SK-N-SH (cell line): ENCODE measurements around the gene BGN. TPM values are rescaled to one million over a fixed set of nuclear protein-coding genes. Genes with fewer than 3 reads are reported as not detected.
A peak's percentile ranks its signal among the peaks of the same experiment; 100 is the strongest.

ENCODE experiments used
- CTCF ChIA-PET: fragments of 300-600, 350-600 bp; formaldehyde crosslinking; extraction: SDS; loops from one replicate; lab custom pipeline; 2021; lab: Yijun Ruan, JAX
- POLR2A ChIA-PET: fragments of 350-600 bp; sonication (Branson Sonifier 250); formaldehyde crosslinking; extraction: SDS; loops from one replicate; lab custom pipeline; 2020; ENCODE audit warnings: antibody characterized with exemption, inconsistent platforms; lab: Yijun Ruan, JAX
- DNase-seq: peaks from one replicate; pipeline ENCODE4 v3.0.0; 2012
- H2AFZ ChIP-seq: fragments of 200-600 bp; sonication (generic); 2 replicates; pipeline ENCODE4 v1.8.1; 2016; ENCODE audit warnings: antibody characterized with exemption, mild to moderate bottlenecking, low read depth
- H3F3A ChIP-seq: fragments of 200-600 bp; sonication (generic); replicated peaks from 2 replicates; pipeline ENCODE3; 2016; ENCODE audit warnings: antibody characterized with exemption, mild to moderate bottlenecking; ENCODE audit not compliant: insufficient read depth
- H3K27ac ChIP-seq, 2 experiments: fragments of 200-500 bp in 1 of 2; fragments of 200-600 bp in 1 of 2; sonication (Bioruptor generic) in 1 of 2; sonication (generic), shearing (Covaris generic) in 1 of 2; 2 replicates each; pipeline versions ENCODE4 v1.5.1 to v1.6.1; 2014 to 2016; ENCODE audit warnings: low read depth in 2 of 2, inconsistent platforms in 1 of 2, low read length in 1 of 2, mild to moderate bottlenecking in 1 of 2, mixed read lengths in 1 of 2
- H3K27me3 ChIP-seq: fragments of 200-600 bp; sonication (generic), shearing (Covaris generic); 2 replicates; pipeline ENCODE4 v1.6.1; 2016; ENCODE audit warnings: mixed run types; ENCODE audit not compliant: insufficient read depth
- H3K36me3 ChIP-seq, 2 experiments: fragments of 200-500 bp in 1 of 2; fragments of 200-600 bp in 1 of 2; sonication (Bioruptor generic) in 1 of 2; sonication (generic) in 1 of 2; replicated peaks in 1 of 2; 2 replicates each; pipeline versions ENCODE3 to v1.5.1; 2014 to 2016; ENCODE audit warnings: low read length in 1 of 2, mild to moderate bottlenecking in 1 of 2; ENCODE audit not compliant: insufficient read depth in 2 of 2, control insufficient read depth in 1 of 2
- H3K4me1 ChIP-seq, 2 experiments: fragments of 200-500 bp in 1 of 2; fragments of 200-600 bp in 1 of 2; sonication (Bioruptor generic) in 1 of 2; sonication (generic), shearing (Covaris generic) in 1 of 2; 2 replicates each; pipeline versions ENCODE4 v1.5.1 to v1.6.1; 2014 to 2016; ENCODE audit warnings: low read depth in 1 of 2, low read length in 1 of 2, mixed run types in 1 of 2; ENCODE audit not compliant: insufficient read depth in 2 of 2, control insufficient read depth in 1 of 2
- H3K4me2 ChIP-seq: fragments of 200-600 bp; sonication (generic), shearing (Covaris generic); 2 replicates; pipeline ENCODE4 v1.6.1; 2017; ENCODE audit warnings: mixed run types
- H3K4me3 ChIP-seq, 2 experiments: fragments of 200-500 bp in 1 of 2; fragments of 200-600 bp in 1 of 2; sonication (Bioruptor generic) in 1 of 2; sonication (generic), shearing (Covaris generic) in 1 of 2; 2 replicates each; pipeline versions ENCODE4 v1.5.1 to v1.8.1; 2014 to 2016; ENCODE audit warnings: low read depth in 2 of 2, inconsistent platforms in 1 of 2, low read length in 1 of 2, mild to moderate bottlenecking in 1 of 2, mixed read lengths in 1 of 2, moderate library complexity in 1 of 2
- H3K79me2 ChIP-seq: fragments of 200-600 bp; sonication (generic); 2 replicates; pipeline ENCODE4 v1.8.1; 2017; ENCODE audit warnings: mild to moderate bottlenecking; ENCODE audit not compliant: insufficient read depth
- H3K9ac ChIP-seq: fragments of 200-600 bp; sonication (generic); 2 replicates; pipeline ENCODE4 v1.6.1; 2017; ENCODE audit warnings: mixed run types
- H3K9me2 ChIP-seq: fragments of 200-600 bp; sonication (generic); 2 replicates; pipeline ENCODE4 v1.6.1; 2017; ENCODE audit warnings: mixed run types
- H3K9me3 ChIP-seq: fragments of 200-600 bp; sonication (generic); 2 replicates; pipeline ENCODE4 v1.6.1; 2017; ENCODE audit warnings: mixed run types, mild to moderate bottlenecking, moderate library complexity
- H4K20me1 ChIP-seq: fragments of 200-600 bp; sonication (generic); 2 replicates; pipeline ENCODE4 v1.6.1; 2017; ENCODE audit warnings: mild to moderate bottlenecking, mixed run types; ENCODE audit not compliant: insufficient read depth
- CTCF ChIP-seq: fragments of 200-600 bp; sonication (generic); IDR thresholded peaks from 2 replicates; pipeline ENCODE4 v1.6.1; 2017; ENCODE audit warnings: antibody characterized with exemption, mild to moderate bottlenecking, moderate library complexity
- FOSL2 ChIP-seq: IDR thresholded peaks from 2 replicates; pipeline ENCODE4 v1.4.0; 2012; ENCODE audit warnings: low read depth, mild to moderate bottlenecking, moderate library complexity, borderline replicate concordance
- FOXM1 ChIP-seq: IDR thresholded peaks from 2 replicates; pipeline ENCODE4 v1.4.0; 2012; ENCODE audit warnings: low read depth, mild to moderate bottlenecking
- GATA2 ChIP-seq: sonication (generic); formaldehyde crosslinking; IDR thresholded peaks from 2 replicates; pipeline ENCODE4 v1.5.0; 2020; ENCODE audit warnings: mild to moderate bottlenecking, missing genetic modification reagents
- MEF2A ChIP-seq: IDR thresholded peaks from 2 replicates; pipeline ENCODE4 v1.4.0; 2012; ENCODE audit warnings: low read depth, borderline replicate concordance
- MXI1 ChIP-seq: IDR thresholded peaks from 2 replicates; pipeline ENCODE4 v1.6.1; 2012; ENCODE audit warnings: mild to moderate bottlenecking, low read depth, low read length, improper control_type of control experiment
- RAD21 ChIP-seq: IDR thresholded peaks from 2 replicates; pipeline ENCODE4 v1.6.1; 2012; ENCODE audit warnings: mild to moderate bottlenecking, low read length
- RCOR1 ChIP-seq: fragments of 150-350 bp; IDR thresholded peaks from 2 replicates; pipeline ENCODE4 v1.6.1; 2017; ENCODE audit warnings: antibody characterized with exemption, low read length
- SIN3A ChIP-seq: IDR thresholded peaks from 2 replicates; pipeline ENCODE4 v1.6.1; 2012; ENCODE audit warnings: low read depth, mild to moderate bottlenecking, low read length, moderate library complexity, borderline replicate concordance
- SMC3 ChIP-seq: IDR thresholded peaks from 2 replicates; pipeline ENCODE4 v1.6.1; 2012; ENCODE audit warnings: low read depth, low read length, improper control_type of control experiment
- TCF12 ChIP-seq: IDR thresholded peaks from 2 replicates; pipeline ENCODE4 v1.4.0; 2012
- WGBS: methylation state at CpG from one replicate; pipeline ENCODE4 v1.1.6; 2017; ENCODE audit warnings: low lambda C conversion rate; 5-methylcytosine and 5-hydroxymethylcytosine counted together
- polyA plus RNA-seq, 3 experiments: library from polyadenylated mRNA; depleted of rRNA; stranded (reverse); fragments of >200 nt; gene quantifications; 2 replicates each; pipeline ENCODE4 v1.2.3, GENCODE V29; 2012
- TF ChIP-seq, protein P1 (sequence below): IDR thresholded peaks from 2 replicates; pipeline ENCODE4; 2012
- TF ChIP-seq, protein P2 (sequence below): fragments of 150-350 bp; IDR thresholded peaks from 2 replicates; pipeline ENCODE4 v1.6.1; 2016; ENCODE audit warnings: mild to moderate bottlenecking, low read depth, low read length

The BGN gene
- polyA plus RNA-seq, 1 of the 3 experiments (the other 2 are of a cell fraction), result 28.9 TPM

- CTCF ChIA-PET, result interaction anchor here (0.6 to 7.9 kb wide), 36 partner anchors 9 to 522 kb away, joined by 3 to 92 read pairs (median 5); no protein-coding TSS in a partner anchor
- Histone ChIP-seq H3K9me2 (no peaks in the 10 kb centered on the region), H3K36me3 (no peaks in the 10 kb centered on the region), H3K79me2 (no peaks in the 10 kb centered on the region), H3K4me1 (no peaks in the 10 kb centered on the region), H3K27me3 (peaks cover 74% of the 10 kb centered on the region), H2AFZ (no peak overlapping the region), H3F3A (no peaks in the 10 kb centered on the region), H3K4me3 (no peak overlapping the region), H4K20me1 (no peaks in the 10 kb centered on the region), H3K9me3 (no peaks in the 10 kb centered on the region), H3K27ac (no peak overlapping the region), H3K9ac (no peak overlapping the region), H3K4me2 (no peak overlapping the region)
- peak; percentile 85 for DNase-seq
- POLR2A ChIA-PET, result interaction anchor here (0.6 to 1.3 kb wide), 3 partner anchors 38 to 130 kb away, joined by 3 read pairs; no protein-coding TSS in a partner anchor
- 26% methylated on average over 12 of the region's 17 CpGs for WGBS
- TF ChIP-seq FOSL2 (no peak), SMC3 (peak; percentile 79), RAD21 (peak; percentile 80), SIN3A (no peak), CTCF (peak; percentile 77), MEF2A (no peak), TCF12 (no peak)
- TF ChIP-seq, protein P1, sequence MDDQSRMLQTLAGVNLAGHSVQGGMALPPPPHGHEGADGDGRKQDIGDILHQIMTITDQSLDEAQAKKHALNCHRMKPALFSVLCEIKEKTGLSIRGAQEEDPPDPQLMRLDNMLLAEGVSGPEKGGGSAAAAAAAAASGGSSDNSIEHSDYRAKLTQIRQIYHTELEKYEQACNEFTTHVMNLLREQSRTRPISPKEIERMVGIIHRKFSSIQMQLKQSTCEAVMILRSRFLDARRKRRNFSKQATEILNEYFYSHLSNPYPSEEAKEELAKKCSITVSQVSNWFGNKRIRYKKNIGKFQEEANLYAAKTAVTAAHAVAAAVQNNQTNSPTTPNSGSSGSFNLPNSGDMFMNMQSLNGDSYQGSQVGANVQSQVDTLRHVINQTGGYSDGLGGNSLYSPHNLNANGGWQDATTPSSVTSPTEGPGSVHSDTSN, result no peak
Measured at GRCh38 chrX:153554519-153555167, 59.9 kb downstream of the BGN start.

DNA sequence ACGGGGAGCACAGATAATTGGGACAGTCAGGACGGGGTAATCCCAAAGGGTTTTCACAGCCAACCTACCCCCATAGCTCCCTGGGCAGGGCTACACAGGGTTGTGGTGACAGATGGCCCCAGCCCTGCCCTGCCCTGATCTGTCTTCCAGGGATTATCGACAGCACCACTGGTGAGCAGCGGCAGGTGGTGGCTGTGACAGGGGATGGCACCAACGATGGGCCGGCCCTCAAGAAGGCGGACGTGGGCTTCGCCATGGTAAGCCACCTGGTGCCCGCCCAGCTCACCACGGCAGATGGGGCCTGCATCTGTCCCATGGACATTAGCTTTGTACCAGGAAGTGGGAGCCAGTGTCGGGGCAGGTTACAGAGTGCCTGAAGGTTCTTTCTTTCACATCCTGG is 62.0 kb downstream of the BGN start:
- Histone ChIP-seq H3K27me3 (peaks cover 90% of the 10 kb centered on the region), H3K9me3 (no peaks in the 10 kb centered on the region), H3F3A (no peaks in the 10 kb centered on the region), H4K20me1 (no peaks in the 10 kb centered on the region), H3K4me3 (no peak overlapping the region), H3K9ac (no peak overlapping the region), H3K36me3 (no peaks in the 10 kb centered on the region), H3K9me2 (no peaks in the 10 kb centered on the region), H3K79me2 (no peaks in the 10 kb centered on the region), H3K4me1 (no peaks in the 10 kb centered on the region), H3K4me2 (no peak overlapping the region), H3K27ac (no peak overlapping the region), H2AFZ (no peak overlapping the region)
- POLR2A ChIA-PET, result no interaction called here
- no peak for DNase-seq
- no peak for TF ChIP-seq GATA2 (CRISPR knock-in tag)
- no peak for TF ChIP-seq FOSL2
- TF ChIP-seq SMC3, result no peak
- TF ChIP-seq FOXM1, result no peak
- TF ChIP-seq, protein P2, sequence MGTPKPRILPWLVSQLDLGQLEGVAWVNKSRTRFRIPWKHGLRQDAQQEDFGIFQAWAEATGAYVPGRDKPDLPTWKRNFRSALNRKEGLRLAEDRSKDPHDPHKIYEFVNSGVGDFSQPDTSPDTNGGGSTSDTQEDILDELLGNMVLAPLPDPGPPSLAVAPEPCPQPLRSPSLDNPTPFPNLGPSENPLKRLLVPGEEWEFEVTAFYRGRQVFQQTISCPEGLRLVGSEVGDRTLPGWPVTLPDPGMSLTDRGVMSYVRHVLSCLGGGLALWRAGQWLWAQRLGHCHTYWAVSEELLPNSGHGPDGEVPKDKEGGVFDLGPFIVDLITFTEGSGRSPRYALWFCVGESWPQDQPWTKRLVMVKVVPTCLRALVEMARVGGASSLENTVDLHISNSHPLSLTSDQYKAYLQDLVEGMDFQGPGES, result no peak
- TF ChIP-seq RCOR1, result no peak
- no peak for TF ChIP-seq MXI1
- CTCF ChIA-PET, result interaction anchor here (1.1 to 7.9 kb wide), 7 partner anchors 17 to 151 kb away, joined by 3 to 92 read pairs (median 11); partner anchors contain the start of gene DUSP9
- 25% methylated on average over 4 of the region's 12 CpGs for WGBS
